EL (cell line): ENCODE measurements around the gene ZBTB25.

Experiments used
- DNase-seq: peaks from one replicate; pipeline ENCODE4 v3.0.0-alpha.2; 2016

ZBTB25 gene

GRCh38 chr14:64515053-64515452, 11.4 kb upstream of the ZBTB25 start:
- DNase-seq, result no peak

GRCh38 chr14:64513271-64513670, 9.6 kb upstream of the ZBTB25 start:
- DNase-seq, result no peak

- peak; percentile 75 for DNase-seq
These were observed 7.4 kb upstream of the ZBTB25 start for GRCh38 chr14:64510825-64511671.

GRCh38 chr14:64509036-64509435, 5.4 kb upstream of the ZBTB25 start:
- DNase-seq, result no peak

- DNase-seq, result no peak
These were observed 4.7 kb upstream of the ZBTB25 start for GRCh38 chr14:64508215-64508776.

- no peak for DNase-seq
These were observed 3.9 kb upstream of the ZBTB25 start for GRCh38 chr14:64507376-64508156.

GRCh38 chr14:64506721-64507120, 3.1 kb upstream of the ZBTB25 start:
- no peak for DNase-seq

- peak; percentile 90 for DNase-seq
These were observed 1.5 kb upstream of the ZBTB25 start for GRCh38 chr14:64504897-64505794.

- peak; percentile 87 for DNase-seq
These were observed 765 bp upstream of the ZBTB25 start, which contains the start of gene ZBTB1 for GRCh38 chr14:64504310-64504896. Gene ZBTB1, plus strand, starts transcription at chr14:64504770. Its CDS starts 16,735 bp downstream, at chr14:64521505.

- DNase-seq, result no peak
These were observed 678 bp downstream of the ZBTB25 start for GRCh38 chr14:64502887-64503433.

- DNase-seq, result no peak
These were observed 1.2 kb downstream of the ZBTB25 start for GRCh38 chr14:64502456-64502855.

- DNase-seq, result peak; percentile 89
These were observed 2.0 kb downstream of the ZBTB25 start for GRCh38 chr14:64501411-64502171.

- DNase-seq, result no peak
These were observed 3.5 kb downstream of the ZBTB25 start for GRCh38 chr14:64500088-64500487.

GRCh38 chr14:64496764-64497163, 6.9 kb downstream of the ZBTB25 start:
- no peak for DNase-seq

GRCh38 chr14:64495252-64495651, 8.4 kb downstream of the ZBTB25 start:
- no peak for DNase-seq

- DNase-seq, result no peak
These were observed 10.2 kb downstream of the ZBTB25 start for GRCh38 chr14:64493455-64493854.

- DNase-seq, result no peak
These were observed 12.0 kb downstream of the ZBTB25 start for GRCh38 chr14:64491637-64492036.

- DNase-seq, result no peak
These were observed 15.0 kb downstream of the ZBTB25 start for GRCh38 chr14:64488590-64489099.

- DNase-seq, result peak; percentile 38
These were observed 24.9 kb downstream of the ZBTB25 start for GRCh38 chr14:64478634-64479250.

GRCh38 chr14:64476438-64476837, 27.2 kb downstream of the ZBTB25 start:
- DNase-seq, result no peak
